GM18511 (cell line): Measurements from ENCODE around the gene MAP4.
"Not testable (repeated sequence)": the region's sequence is repeated elsewhere in the genome, so short reads cannot be mapped to it uniquely, and the experiment has no call there.

Experiments used
- ATAC-seq: cut with Tn5 transposase; IDR thresholded peaks from one replicate; pipeline ENCODE4 v1.9.1; 2021; ENCODE audit warnings: mild to moderate bottlenecking, moderate library complexity; ENCODE audit not compliant: unreplicated experiment

Gene MAP4, protein sequence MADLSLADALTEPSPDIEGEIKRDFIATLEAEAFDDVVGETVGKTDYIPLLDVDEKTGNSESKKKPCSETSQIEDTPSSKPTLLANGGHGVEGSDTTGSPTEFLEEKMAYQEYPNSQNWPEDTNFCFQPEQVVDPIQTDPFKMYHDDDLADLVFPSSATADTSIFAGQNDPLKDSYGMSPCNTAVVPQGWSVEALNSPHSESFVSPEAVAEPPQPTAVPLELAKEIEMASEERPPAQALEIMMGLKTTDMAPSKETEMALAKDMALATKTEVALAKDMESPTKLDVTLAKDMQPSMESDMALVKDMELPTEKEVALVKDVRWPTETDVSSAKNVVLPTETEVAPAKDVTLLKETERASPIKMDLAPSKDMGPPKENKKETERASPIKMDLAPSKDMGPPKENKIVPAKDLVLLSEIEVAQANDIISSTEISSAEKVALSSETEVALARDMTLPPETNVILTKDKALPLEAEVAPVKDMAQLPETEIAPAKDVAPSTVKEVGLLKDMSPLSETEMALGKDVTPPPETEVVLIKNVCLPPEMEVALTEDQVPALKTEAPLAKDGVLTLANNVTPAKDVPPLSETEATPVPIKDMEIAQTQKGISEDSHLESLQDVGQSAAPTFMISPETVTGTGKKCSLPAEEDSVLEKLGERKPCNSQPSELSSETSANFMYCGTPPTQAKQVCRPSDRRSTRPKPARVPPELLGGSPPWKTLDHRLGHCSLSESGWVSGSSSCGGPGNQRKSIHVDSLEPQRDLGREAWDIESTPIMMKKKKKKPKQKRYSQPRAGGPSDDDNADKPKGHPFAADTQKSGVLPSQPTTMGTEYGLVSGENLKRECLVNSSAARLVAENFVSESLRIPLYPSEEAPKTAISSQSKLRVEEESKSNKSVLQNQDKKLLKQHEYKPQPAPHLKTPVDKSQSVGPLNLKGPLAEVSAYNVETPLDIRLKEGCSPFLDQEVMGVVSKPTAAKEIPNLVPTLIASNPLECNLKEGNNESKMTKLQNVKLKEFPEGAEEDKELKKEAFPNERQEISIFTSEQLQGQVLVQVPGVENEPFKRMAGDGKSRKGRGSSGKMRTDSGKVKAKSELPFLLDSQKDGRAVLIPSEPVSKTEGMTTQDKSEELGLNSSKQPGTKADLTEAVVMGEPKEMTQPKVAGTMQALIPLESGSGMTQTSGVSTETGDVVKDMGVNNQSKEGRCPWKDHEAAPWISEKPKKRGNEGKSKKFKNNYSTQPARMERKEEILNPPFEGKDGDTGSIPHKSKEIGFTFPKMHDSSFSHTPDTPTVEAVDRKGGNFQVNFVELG (N-terminal part only)

DNA sequence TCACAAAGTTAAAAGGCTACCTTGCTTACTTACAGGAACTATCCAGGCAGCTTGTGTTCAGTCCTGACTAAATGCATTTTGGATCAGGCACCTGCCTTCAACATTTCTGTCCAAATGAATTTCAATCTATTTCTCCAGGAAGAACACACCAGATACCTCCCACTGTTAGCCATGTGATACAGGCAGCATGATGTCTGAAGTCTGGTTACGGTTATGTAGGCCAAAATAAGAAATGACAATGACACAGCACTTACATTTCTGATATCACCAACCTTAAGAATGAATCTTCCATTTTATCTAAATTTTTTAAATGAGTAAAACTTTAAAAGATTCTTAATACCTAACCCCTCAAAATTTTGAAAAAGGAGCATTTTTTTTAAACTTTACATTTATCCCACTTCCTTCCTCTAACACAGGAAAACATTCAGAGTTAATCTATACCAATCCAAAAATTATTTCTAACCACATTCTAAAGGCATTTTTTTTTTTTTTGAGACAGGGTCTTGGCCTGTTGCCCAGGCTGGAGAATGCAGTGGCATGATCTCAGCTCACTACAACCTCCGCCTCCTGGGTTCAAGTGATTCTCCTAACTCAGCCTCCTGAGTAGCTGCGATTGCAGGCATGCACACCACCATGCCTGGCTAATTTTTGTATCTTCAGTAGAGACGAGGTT is at the start of gene MAP4:
MAP4 (minus strand) TSS at position 116 of the 673 bp plus-strand sequence. CDS start 17,556 bp downstream, outside the sequence.
- ATAC-seq: no peak

DNA sequence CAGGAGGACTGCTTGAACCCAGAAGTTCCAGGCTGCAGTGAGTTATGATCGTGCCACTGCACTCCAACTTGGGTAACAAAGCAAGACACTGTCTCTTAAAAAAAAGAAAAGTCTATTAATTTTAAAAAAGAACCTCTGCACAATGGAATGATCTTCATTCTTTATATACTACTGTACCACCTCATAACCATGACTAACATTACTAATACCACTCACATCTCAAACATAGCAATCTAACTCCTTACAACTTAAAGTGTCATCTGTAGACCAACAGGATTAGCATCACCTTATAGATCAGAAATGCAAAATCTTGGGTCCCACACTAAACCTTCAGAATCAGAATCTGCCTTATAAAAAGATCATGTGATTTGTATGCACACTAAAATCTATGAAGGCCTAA is 48.8 kb upstream of the MAP4 start:
- ATAC-seq: no peak

DNA sequence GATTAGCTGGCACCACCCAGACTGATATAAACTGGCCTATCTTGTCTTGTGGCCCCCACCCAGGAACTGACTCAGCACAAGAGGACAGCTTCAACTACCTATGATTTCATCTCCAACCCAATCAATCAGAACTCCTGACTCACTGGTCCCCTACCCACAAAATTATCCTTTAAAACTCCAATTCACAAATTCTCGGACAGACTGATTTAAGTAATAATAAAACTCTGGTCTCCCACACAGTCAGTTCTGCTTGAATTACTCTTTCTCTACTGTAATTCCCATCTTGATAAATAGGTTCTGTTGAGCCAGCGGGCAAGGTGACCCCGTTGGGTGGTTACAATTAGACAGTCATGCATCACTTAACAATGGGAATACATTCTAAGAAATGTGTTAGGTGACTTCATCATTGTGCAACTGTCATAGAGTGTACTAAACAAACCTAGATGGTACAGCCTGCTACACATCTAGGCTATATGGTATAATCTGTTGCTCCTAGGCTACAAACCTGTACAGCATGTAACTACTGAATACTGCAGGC is 48.1 kb upstream of the MAP4 start:
- no peak for ATAC-seq

DNA sequence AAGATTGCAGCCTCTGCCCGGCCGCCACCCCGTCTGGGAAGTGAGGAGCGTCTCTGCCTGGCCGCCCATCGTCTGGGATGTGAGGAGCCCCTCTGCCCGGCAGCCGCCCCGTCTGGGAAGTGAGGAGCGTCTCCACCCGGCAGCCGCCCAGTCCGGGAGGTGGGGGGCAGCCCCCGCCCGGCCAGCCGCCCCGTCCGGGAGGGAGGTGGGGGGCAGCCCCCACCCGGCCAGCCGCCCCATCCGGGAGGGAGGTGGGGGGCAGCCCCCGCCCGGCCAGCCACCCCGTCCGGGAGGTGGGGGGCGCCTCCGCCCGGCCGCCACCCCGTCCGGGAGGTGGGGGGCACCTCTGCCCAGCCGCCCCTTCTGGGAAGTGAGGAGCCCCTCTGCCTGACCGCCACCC is 45.4 kb upstream of the MAP4 start:
- ATAC-seq: not testable (repeated sequence)

DNA sequence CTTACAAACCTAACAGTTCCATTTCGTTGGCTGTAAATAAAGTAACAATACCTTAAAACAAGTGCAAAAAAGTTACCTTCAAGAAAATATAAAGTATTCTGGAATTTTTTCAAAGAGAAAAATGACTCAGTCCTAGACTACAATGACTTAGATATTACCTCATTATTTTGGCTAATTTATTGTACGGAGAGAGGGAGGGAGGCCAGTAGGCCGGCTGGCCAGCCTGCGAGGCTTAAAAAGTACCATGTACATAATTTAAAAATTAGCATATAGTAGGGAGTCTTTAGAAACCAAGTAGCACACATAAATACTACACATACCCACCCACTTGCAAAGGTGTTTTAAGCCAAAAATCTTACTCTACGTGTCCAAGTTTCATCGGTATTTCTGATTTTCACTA is 41.9 kb upstream of the MAP4 start:
- ATAC-seq: no peak

DNA sequence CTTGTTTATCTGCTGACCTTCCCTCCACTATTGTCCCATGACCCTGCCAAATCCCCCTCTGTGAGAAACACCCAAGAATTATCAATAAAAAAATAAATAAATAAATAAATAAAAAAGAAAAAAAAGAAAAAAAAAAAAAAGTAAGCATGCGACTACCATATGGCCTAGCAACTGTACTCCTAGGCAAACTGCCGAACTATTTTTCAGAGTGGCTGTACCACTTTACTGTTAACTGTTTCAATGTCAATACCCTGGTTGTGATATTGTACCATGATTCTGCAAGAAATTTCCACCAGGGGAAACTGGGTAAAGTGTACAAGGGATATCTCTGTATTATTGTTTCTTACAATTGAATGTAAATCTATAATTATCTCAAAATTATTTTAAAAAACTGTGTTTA is 41.3 kb upstream of the MAP4 start:
- ATAC-seq: no peak

DNA sequence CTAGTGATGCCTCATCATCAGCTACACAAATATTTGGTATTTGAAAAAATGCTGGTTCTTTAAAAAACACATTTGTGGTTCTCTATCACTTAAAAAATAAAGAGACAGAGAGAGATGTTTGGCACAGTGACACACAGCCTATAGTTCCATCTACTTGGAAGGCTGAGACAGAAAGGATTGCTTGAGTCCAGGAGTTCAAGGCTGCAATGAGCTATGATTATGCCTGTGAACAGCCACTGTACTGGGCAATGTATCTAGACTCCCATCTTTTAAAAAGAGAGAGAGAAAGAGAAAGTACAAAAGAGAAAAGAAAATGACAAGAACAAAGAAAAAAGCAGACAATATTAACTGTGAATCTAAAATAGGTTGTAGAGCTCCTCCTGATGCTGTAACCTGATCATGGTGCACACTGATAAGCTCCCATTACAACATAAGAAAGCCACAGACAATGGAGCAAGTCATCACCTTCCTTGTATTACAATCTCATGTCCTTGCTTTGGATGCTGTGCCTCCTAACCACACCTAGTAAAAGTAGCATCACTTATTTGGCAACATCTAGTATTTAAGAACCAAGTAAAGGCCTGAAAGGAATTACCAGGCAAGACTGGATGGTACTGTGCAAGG is 31.7 kb upstream of the MAP4 start:
- no peak for ATAC-seq

DNA sequence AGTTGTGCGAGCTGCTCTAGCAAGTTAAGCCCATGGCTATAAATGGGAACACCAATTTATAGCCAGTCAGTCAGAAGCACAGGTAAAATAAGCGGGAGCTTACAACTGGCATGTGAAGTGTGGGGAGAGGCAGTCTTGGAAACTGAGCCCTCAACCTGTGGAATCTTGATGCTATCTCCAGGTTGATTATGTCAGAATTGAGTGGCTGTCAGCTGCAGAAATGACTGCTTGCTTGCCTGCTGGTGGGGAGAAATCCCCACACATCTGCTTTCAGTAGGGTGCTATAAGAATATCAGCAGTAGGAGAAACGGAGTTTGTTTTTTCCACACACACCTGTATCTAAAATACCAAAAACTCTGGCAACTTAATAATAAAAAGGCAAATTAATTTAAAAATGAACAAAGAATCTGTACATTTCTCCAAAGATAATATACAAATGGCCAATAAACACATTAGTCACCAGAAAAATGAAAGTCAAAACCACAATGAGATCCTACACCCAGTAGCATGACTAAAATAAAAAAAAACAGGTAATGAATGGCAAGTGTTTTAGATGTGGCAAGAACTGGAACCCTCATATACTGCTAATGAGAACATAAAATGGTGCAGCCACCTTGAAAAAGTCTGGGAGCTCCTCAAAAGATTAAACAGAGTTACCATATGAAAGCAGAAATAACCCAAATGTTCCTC is 26.0 kb upstream of the MAP4 start:
- no peak for ATAC-seq

DNA sequence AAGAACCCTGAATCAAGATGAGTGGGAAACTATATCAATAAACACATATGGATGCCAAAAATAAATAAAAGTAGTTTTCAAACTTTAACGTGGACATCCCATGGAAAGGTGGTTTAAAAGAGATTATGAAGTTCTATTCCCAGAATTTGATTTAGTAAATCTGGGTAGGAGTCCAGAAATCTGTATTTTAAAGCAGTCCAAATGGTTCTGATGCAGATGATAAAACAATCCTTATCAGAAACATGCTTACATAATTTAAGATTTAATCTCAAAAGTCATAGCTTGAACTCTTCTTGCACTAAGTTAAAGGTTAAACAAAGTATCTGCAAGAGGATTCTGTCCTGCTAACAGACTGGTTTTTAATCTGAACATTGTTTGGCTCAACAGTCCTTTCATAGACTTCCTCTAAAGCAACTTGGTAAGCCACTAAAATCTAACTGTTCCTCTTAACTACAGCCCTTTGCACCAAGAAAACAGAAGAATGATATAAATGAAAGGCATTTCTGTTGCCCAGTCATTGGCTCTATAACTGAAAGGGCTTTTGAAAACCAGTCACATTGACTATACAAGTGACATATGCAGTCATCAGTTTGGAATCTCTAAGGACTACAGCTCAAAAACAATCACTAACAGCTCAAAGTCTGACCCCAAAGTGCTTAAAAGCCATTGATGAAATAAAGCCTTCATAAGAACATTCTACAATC is 23.4 kb upstream of the MAP4 start:
- no peak for ATAC-seq

DNA sequence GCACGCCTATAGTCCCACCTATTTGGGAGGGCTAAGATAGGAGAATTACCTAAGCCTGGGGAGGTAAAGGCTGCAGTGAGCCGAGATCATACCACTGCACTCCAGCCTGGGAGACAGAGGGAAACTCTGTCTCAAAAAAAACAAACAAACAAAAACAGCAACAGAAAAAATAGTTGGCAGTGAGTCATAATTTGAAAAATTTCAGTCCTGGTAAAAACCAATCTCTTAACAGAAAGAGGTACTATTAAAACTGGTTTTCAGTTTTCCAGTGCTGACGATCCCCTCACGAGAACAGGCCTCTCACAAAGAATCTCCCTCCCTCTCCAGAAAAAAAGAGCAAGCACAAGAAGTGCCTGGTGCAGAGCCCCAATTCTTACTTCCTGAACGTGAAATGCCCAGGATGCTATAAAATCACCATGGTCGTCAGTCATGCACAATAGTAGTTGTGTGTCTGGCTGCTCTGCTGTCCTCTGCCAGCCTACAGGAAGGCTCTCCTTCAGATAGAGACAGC is 22.8 kb upstream of the MAP4 start:
- no peak for ATAC-seq

DNA sequence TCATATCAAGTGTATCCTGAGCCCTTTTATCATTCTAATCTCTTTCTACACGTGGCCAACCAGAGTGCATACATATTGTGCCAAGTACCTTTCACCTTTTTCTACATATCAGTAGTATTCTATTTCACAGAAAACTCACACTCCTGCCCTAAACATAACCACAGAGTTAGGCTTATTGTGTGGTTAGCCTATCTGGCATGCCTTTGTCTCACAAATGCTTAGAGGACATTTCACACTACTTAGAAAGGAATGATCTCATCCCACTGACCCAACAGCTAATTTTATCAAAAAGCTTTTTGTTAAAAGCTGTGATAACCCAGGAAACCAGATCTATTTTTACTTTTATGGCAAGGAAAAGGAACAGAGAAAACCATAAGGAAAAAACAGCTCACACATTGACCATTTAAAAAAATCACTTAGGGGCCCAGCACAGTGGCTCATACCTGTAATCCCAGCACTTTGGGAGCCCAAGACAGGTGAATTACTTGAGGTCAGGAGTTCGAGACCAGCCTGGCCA is 17.8 kb upstream of the MAP4 start:
- ATAC-seq: no peak

DNA sequence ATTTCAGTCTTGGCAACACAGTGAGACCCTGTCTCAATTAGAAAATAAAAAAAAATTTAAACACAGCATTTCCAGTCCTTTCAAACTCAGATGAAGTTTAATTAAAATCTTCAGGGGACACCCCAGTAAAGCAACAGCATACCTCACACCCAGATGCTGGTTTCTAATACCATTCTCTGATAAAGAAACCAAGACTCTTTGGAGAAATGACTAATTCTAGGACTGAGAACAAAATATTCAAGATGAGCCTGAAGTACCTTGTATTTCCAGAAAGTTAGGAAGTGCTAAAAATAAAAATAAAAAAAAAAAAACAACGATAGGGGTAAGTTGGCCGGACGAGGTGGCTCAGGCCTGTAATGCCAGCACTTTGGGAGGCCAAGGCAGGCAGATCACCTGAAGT is 14.0 kb upstream of the MAP4 start:
- ATAC-seq: no peak

DNA sequence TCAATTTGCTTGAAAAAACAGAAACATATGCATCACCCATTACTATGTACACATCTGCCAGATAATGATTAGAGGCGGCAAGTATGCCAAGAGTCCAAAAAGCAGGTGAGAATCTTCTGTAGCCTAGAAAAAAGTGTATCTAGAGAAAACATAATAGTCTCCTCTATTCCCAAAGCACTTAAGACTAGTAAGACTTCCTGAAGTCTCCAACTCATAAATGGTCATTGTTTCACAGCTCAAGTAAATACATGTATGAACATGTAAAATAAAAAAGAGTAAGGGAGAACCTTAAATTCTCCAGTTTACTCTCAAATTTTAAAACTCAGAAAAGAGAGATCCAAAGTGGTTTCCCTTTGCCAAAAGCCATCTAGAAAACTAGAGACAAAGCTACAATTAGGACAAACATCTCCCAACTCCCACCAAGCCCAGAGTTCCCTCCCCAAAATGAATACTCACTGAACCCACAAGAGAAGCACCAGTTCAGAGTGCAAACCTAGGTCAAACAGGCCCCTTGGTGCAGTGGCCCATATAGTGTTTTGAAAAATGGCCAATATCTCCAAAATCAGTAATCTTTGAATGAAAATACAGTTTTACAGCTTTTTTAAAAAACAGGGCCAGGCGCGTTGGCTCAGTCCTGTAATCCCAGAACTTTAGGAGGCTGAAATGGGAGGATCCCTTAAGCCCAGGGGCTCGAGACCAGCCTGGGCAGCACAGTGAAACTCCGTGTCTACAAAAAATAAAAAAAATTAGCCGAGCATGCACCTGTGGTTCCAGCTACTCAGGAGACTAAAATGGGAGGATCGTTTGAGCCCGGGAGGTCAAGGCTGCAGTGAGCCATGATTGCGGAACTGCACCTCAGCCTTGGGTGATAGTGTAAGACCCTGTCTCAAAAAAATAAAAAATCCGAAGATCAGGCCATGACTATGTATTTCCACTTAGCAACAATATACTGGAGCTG is 11.0 kb upstream of the MAP4 start:
- ATAC-seq: no peak

DNA sequence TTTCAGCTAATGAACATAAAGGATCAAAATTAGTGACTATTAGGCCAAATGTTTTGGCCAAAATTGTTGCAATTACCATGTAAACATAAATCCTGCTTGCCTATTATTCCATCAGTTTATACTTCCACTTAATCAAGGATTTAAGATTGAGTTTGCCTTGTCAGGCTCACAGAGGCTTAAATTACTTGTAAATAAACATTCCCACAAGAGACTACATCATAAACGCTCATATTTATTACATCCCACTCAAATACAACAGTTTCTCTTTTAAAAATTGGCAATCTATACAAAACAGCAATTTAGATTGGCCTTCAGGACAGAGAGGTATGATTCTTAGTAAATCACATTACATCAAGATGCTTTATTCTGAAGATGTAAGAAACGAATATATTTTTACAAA is 9.9 kb upstream of the MAP4 start:
- ATAC-seq: no peak

DNA sequence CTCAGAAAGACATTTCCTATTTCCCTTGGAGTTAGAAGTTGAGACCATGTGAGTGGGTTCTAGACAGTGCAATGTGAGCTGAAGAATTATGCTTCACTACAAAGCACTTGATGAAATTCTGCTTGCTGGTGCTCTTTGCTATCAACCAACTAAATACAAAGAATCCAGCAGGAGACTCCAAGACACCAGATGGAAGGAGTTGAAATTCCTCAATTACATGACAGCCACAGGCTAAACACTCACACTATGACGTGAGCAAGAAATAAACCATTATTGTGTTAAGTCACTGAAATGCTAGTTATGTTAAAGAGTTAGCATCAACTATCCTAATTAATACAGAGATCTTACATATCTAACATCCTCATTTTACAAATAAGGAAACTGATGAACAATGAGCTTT is 8.2 kb upstream of the MAP4 start:
- no peak for ATAC-seq

DNA sequence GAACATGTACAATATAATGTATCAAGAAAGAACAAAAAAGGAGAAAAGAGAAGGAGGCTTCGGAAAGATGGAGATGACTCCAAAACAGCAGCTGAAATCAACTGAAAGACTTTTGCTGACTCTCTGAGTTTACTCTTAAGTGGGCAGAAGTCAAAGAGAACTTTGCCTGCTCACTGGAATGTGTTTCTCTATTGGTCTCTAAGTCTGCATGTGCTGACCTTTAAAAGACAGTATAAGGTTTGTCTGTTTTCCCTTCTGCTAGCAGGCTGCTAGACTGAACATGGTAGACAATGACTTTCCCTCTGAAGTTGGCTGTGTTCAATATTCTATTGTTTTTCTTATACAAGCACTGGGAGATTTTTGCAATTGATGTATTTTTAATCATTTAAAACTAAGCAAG is 7.2 kb upstream of the MAP4 start:
- no peak for ATAC-seq

DNA sequence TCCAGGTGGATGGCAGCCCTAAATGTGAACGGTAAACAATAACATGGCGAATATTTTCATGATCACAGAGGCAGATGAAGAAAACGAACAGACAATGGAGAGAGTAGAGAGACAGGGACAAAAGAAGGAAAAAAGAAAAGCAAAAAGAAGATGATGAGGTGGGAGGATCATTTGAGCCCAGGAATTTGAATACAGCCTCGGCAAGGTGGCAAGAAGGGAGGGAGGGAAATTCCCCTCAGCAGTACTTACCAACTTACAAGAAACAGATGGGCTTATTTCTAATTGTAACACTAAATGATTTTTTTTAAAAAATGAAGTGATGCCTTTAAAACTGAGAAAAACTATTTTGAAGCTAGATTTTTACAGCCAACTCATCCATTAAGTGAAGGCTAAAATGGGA is 6.0 kb upstream of the MAP4 start:
- ATAC-seq: no peak
